Stimulated activated naive CD4-positive, alpha-beta T cell (primary cell): Measurements from ENCODE around the gene CSRNP3.

Experiments used
- DNase-seq, 6 experiments: peaks; one replicate each; lab custom pipeline; 2025; lab: John Stamatoyannopoulos, UW

CSRNP3 gene

GRCh38 chr2:165469417-165469816, at the start of gene CSRNP3:
CSRNP3 (plus strand) TSS chr2:165469698; CDS start chr2:165595066, 125,368 bp downstream.
- DNase-seq, result no peak

GRCh38 chr2:165420231-165420630, 49.3 kb upstream of the CSRNP3 start:
- no peak for DNase-seq

- no peak for DNase-seq
Measured at GRCh38 chr2:165423081-165423480, 46.4 kb upstream of the CSRNP3 start.

GRCh38 chr2:165425556-165425955, 43.9 kb upstream of the CSRNP3 start:
- DNase-seq, result no peak

- no peak for DNase-seq
Measured at GRCh38 chr2:165427686-165428085, 41.8 kb upstream of the CSRNP3 start.

GRCh38 chr2:165428926-165429325, 40.6 kb upstream of the CSRNP3 start:
- no peak for DNase-seq

- DNase-seq, result no peak
Measured at GRCh38 chr2:165431014-165431413, 38.5 kb upstream of the CSRNP3 start.

GRCh38 chr2:165432234-165432966, 37.1 kb upstream of the CSRNP3 start:
- DNase-seq, result no peak

GRCh38 chr2:165434865-165435496, 34.5 kb upstream of the CSRNP3 start:
- DNase-seq, result no peak

GRCh38 chr2:165435611-165436010, 33.9 kb upstream of the CSRNP3 start:
- no peak for DNase-seq

- DNase-seq, result no peak
Measured at GRCh38 chr2:165436559-165436958, 32.9 kb upstream of the CSRNP3 start.

GRCh38 chr2:165440367-165440766, 29.1 kb upstream of the CSRNP3 start:
- DNase-seq, result peak in 2 of 6 experiments; percentile 11 to 24

- DNase-seq, result peak in 3 of 6 experiments; percentile 15 to 53 (median 40)
Measured at GRCh38 chr2:165443511-165443910, 26.0 kb upstream of the CSRNP3 start.

GRCh38 chr2:165448406-165448805, 21.1 kb upstream of the CSRNP3 start:
- no peak for DNase-seq

- DNase-seq, result peak in 1 of 6 experiments; percentile 11
Measured at GRCh38 chr2:165450156-165450555, 19.3 kb upstream of the CSRNP3 start.

- DNase-seq, result no peak
Measured at GRCh38 chr2:165452327-165452726, 17.2 kb upstream of the CSRNP3 start.

GRCh38 chr2:165453561-165454094, 15.9 kb upstream of the CSRNP3 start:
- DNase-seq, result no peak

GRCh38 chr2:165454905-165455304, 14.6 kb upstream of the CSRNP3 start:
- no peak for DNase-seq

- no peak for DNase-seq
Measured at GRCh38 chr2:165456027-165456426, 13.5 kb upstream of the CSRNP3 start.

GRCh38 chr2:165462443-165462842, 7.1 kb upstream of the CSRNP3 start:
- no peak for DNase-seq

GRCh38 chr2:165466386-165466785, 3.1 kb upstream of the CSRNP3 start:
- DNase-seq, result no peak

GRCh38 chr2:165467921-165468320, 1.6 kb upstream of the CSRNP3 start:
- DNase-seq, result no peak

- DNase-seq, result no peak
Measured at GRCh38 chr2:165470361-165470760, 863 bp downstream of the CSRNP3 start.
